Measurements from ENCODE around the gene TAGAP. TPM values are rescaled to one million over a fixed set of nuclear protein-coding genes. Genes with fewer than 3 reads are reported as not detected.
A peak's percentile ranks its signal among the peaks of the same experiment; 100 is the strongest.

TAGAP gene
- total and polyA plus RNA-seq, 4 donors: 3.1 to 7.7 (median 3.7) TPM

GRCh38 chr6:159052720-159053119 is 7.9 kb upstream of the TAGAP start:
- Histone ChIP-seq H3K27ac (ENCODE audit: low read depth, low read length) (no peak overlapping the region), H3K36me3 (ENCODE audit: control insufficient read depth, insufficient read depth, low read length) (no peaks in the 10 kb centered on the region), H3K4me1 (ENCODE audit: control insufficient read depth, insufficient read depth, low read length) (no peaks in the 10 kb centered on the region), H3K9me3 (ENCODE audit: control insufficient read depth, insufficient read depth, low read length) (no peaks in the 10 kb centered on the region), H3K4me3 (ENCODE audit: low read depth, low read length) (no peak overlapping the region), H3K27me3 (ENCODE audit: control insufficient read depth, insufficient read depth, low read length) (no peaks in the 10 kb centered on the region)
- WGBS (ENCODE audit: insufficient coverage): 83% methylated on average over 2 of the region's 3 CpGs
- DNase-seq (ENCODE audit: low read depth in 4 of 6, low spot score in 6 of 6): no peak

- Histone ChIP-seq H3K27ac (ENCODE audit: low read depth, low read length) (no peak overlapping the region), H3K36me3 (ENCODE audit: control insufficient read depth, insufficient read depth, low read length) (no peaks in the 10 kb centered on the region), H3K4me1 (ENCODE audit: control insufficient read depth, insufficient read depth, low read length) (no peaks in the 10 kb centered on the region), H3K27me3 (ENCODE audit: control insufficient read depth, insufficient read depth, low read length) (no peaks in the 10 kb centered on the region), H3K9me3 (ENCODE audit: control insufficient read depth, insufficient read depth, low read length) (no peaks in the 10 kb centered on the region), H3K4me3 (ENCODE audit: low read depth, low read length) (no peak overlapping the region)
- peak in 1 of 6 donors; percentile 26 for DNase-seq (ENCODE audit: low read depth in 4 of 6, low spot score in 6 of 6)
- WGBS (ENCODE audit: insufficient coverage): 55% methylated on average over 6 of the region's 10 CpGs
These were observed 3.3 kb upstream of the TAGAP start for GRCh38 chr6:159047891-159048685.

- Histone ChIP-seq H3K4me1 (ENCODE audit: control insufficient read depth, insufficient read depth, low read length) (no peaks in the 10 kb centered on the region), H3K27me3 (ENCODE audit: control insufficient read depth, insufficient read depth, low read length) (no peaks in the 10 kb centered on the region), H3K36me3 (ENCODE audit: control insufficient read depth, insufficient read depth, low read length) (no peaks in the 10 kb centered on the region), H3K27ac (ENCODE audit: low read depth, low read length) (no peak overlapping the region), H3K9me3 (ENCODE audit: control insufficient read depth, insufficient read depth, low read length) (no peaks in the 10 kb centered on the region), H3K4me3 (ENCODE audit: low read depth, low read length) (no peak overlapping the region)
- DNase-seq (ENCODE audit: low read depth in 4 of 6, low spot score in 6 of 6): peak in 1 of 6 donors; percentile 34
- 78% methylated on average over 3 of the region's 7 CpGs for WGBS (ENCODE audit: insufficient coverage)
These were observed 1.0 kb upstream of the TAGAP start for GRCh38 chr6:159045801-159046200.

GRCh38 chr6:159043947-159044346 is 844 bp downstream of the TAGAP start:
- Histone ChIP-seq H3K4me3 (ENCODE audit: low read depth, low read length) (peak overlapping the region; percentile 24), H3K27ac (ENCODE audit: low read depth, low read length) (no peak overlapping the region)

GRCh38 chr6:159043251-159043650 is 1.5 kb downstream of the TAGAP start:
- no peaks in the 10 kb centered on the region for H3K36me3 ChIP-seq (ENCODE audit: control insufficient read depth, insufficient read depth, low read length)
- no peak overlapping the region for H3K4me3 ChIP-seq (ENCODE audit: low read depth, low read length)
- no peaks in the 10 kb centered on the region for H3K4me1 ChIP-seq (ENCODE audit: control insufficient read depth, insufficient read depth, low read length)
- no peak overlapping the region for H3K27ac ChIP-seq (ENCODE audit: low read depth, low read length)
- no peaks in the 10 kb centered on the region for H3K27me3 ChIP-seq (ENCODE audit: control insufficient read depth, insufficient read depth, low read length)
- no peak for DNase-seq (ENCODE audit: low read depth in 4 of 6, low spot score in 6 of 6)
- no peaks in the 10 kb centered on the region for H3K9me3 ChIP-seq (ENCODE audit: control insufficient read depth, insufficient read depth, low read length)
- WGBS (ENCODE audit: insufficient coverage): 62% methylated on average over 2 of the region's 6 CpGs

More at GRCh38 chr6:159043947-159044346, 844 bp downstream of the TAGAP start:
- no peaks in the 10 kb centered on the region for H3K4me1 ChIP-seq (ENCODE audit: control insufficient read depth, insufficient read depth, low read length)
- no peaks in the 10 kb centered on the region for H3K36me3 ChIP-seq (ENCODE audit: control insufficient read depth, insufficient read depth, low read length)
- no peaks in the 10 kb centered on the region for H3K27me3 ChIP-seq (ENCODE audit: control insufficient read depth, insufficient read depth, low read length)
- no peak for DNase-seq (ENCODE audit: low read depth in 4 of 6, low spot score in 6 of 6)
- H3K9me3 ChIP-seq (ENCODE audit: control insufficient read depth, insufficient read depth, low read length): no peaks in the 10 kb centered on the region
- WGBS (ENCODE audit: insufficient coverage): 76% methylated on average over 4 of the region's 7 CpGs

GRCh38 chr6:159042826-159043181 is 2.0 kb downstream of the TAGAP start:
- no peak for DNase-seq (ENCODE audit: low read depth in 4 of 6, low spot score in 6 of 6)
- 31% methylated on average over 3 of the region's 5 CpGs for WGBS (ENCODE audit: insufficient coverage)
- Histone ChIP-seq H3K27ac (ENCODE audit: low read depth, low read length) (no peak overlapping the region), H3K27me3 (ENCODE audit: control insufficient read depth, insufficient read depth, low read length) (no peaks in the 10 kb centered on the region), H3K36me3 (ENCODE audit: control insufficient read depth, insufficient read depth, low read length) (no peaks in the 10 kb centered on the region), H3K4me1 (ENCODE audit: control insufficient read depth, insufficient read depth, low read length) (no peaks in the 10 kb centered on the region), H3K4me3 (ENCODE audit: low read depth, low read length) (no peak overlapping the region), H3K9me3 (ENCODE audit: control insufficient read depth, insufficient read depth, low read length) (no peaks in the 10 kb centered on the region)

GRCh38 chr6:159042003-159042825 is 2.6 kb downstream of the TAGAP start:
- WGBS (ENCODE audit: insufficient coverage): 55% methylated on average over 7 of the region's 14 CpGs
- Histone ChIP-seq H3K9me3 (ENCODE audit: control insufficient read depth, insufficient read depth, low read length) (no peaks in the 10 kb centered on the region), H3K36me3 (ENCODE audit: control insufficient read depth, insufficient read depth, low read length) (no peaks in the 10 kb centered on the region), H3K27me3 (ENCODE audit: control insufficient read depth, insufficient read depth, low read length) (no peaks in the 10 kb centered on the region), H3K4me1 (ENCODE audit: control insufficient read depth, insufficient read depth, low read length) (no peaks in the 10 kb centered on the region), H3K4me3 (ENCODE audit: low read depth, low read length) (no peak overlapping the region), H3K27ac (ENCODE audit: low read depth, low read length) (no peak overlapping the region)
- peak; percentile 30 to 91 (median 54) for DNase-seq (ENCODE audit: low read depth in 4 of 6, low spot score in 6 of 6)

GRCh38 chr6:159041181-159041580 is 3.6 kb downstream of the TAGAP start:
- 90% methylated on average over 3 of the region's 7 CpGs for WGBS (ENCODE audit: insufficient coverage)
- Histone ChIP-seq H3K4me1 (ENCODE audit: control insufficient read depth, insufficient read depth, low read length) (no peaks in the 10 kb centered on the region), H3K4me3 (ENCODE audit: low read depth, low read length) (no peak overlapping the region), H3K9me3 (ENCODE audit: control insufficient read depth, insufficient read depth, low read length) (no peaks in the 10 kb centered on the region), H3K27me3 (ENCODE audit: control insufficient read depth, insufficient read depth, low read length) (no peaks in the 10 kb centered on the region), H3K27ac (ENCODE audit: low read depth, low read length) (no peak overlapping the region), H3K36me3 (ENCODE audit: control insufficient read depth, insufficient read depth, low read length) (no peaks in the 10 kb centered on the region)
- DNase-seq (ENCODE audit: low read depth in 4 of 6, low spot score in 6 of 6): no peak

- Histone ChIP-seq H3K36me3 (ENCODE audit: control insufficient read depth, insufficient read depth, low read length) (peaks cover 4% of the 10 kb centered on the region), H3K27ac (ENCODE audit: low read depth, low read length) (no peak overlapping the region), H3K9me3 (ENCODE audit: control insufficient read depth, insufficient read depth, low read length) (no peaks in the 10 kb centered on the region)
These were observed 4.9 kb downstream of the TAGAP start for GRCh38 chr6:159039885-159040258.

More at GRCh38 chr6:159039885-159040258, 4.9 kb downstream of the TAGAP start:
- no CpG with 5 or more reads among the region's 1 CpG for WGBS (ENCODE audit: insufficient coverage)
- Histone ChIP-seq H3K4me1 (ENCODE audit: control insufficient read depth, insufficient read depth, low read length) (no peaks in the 10 kb centered on the region), H3K4me3 (ENCODE audit: low read depth, low read length) (no peak overlapping the region), H3K27me3 (ENCODE audit: control insufficient read depth, insufficient read depth, low read length) (no peaks in the 10 kb centered on the region)
- no peak for DNase-seq (ENCODE audit: low read depth in 4 of 6, low spot score in 6 of 6)

Data from spinal cord (tissue), 10 donors.